OCI-LY1 (cell line): ENCODE data around the gene PDPN.

Source experiments
- H2AFZ ChIP-seq: fragments of 200-600 bp; sonication (generic), shearing (Covaris generic); 2 replicates; pipeline ENCODE4 v1.6.0; 2014; ENCODE audit warnings: antibody characterized with exemption, mild to moderate bottlenecking, low read length
- H3F3A ChIP-seq: fragments of 200-600 bp; sonication (generic), shearing (Covaris generic); 2 replicates; pipeline ENCODE4 v1.6.0; 2014; ENCODE audit warnings: mild to moderate bottlenecking, antibody characterized with exemption, low read length, moderate library complexity; ENCODE audit not compliant: insufficient read depth
- H3K27ac ChIP-seq: fragments of 200-600 bp; sonication (generic); 2 replicates; pipeline ENCODE4 v1.5.1; 2014; ENCODE audit warnings: low read length, mixed run types, mild to moderate bottlenecking, low read depth; ENCODE audit not compliant: poor library complexity, severe bottlenecking
- H3K27me3 ChIP-seq: fragments of 200-600 bp; sonication (generic); 2 replicates; pipeline ENCODE4 v1.6.0; 2014; ENCODE audit warnings: antibody characterized with exemption, mild to moderate bottlenecking, low read length, moderate library complexity; ENCODE audit not compliant: insufficient read depth
- H3K36me3 ChIP-seq: fragments of 200-600 bp; sonication (generic); 2 replicates; pipeline ENCODE4 v1.6.1; 2014; ENCODE audit warnings: mild to moderate bottlenecking, antibody characterized with exemption, low read length, moderate library complexity, mixed read lengths; ENCODE audit not compliant: insufficient read depth
- H3K4me1 ChIP-seq: fragments of 200-600 bp; sonication (generic); 2 replicates; pipeline ENCODE4 v1.5.1; 2014; ENCODE audit warnings: mild to moderate bottlenecking, low read length, moderate library complexity; ENCODE audit not compliant: insufficient read depth, severe bottlenecking
- H3K4me2 ChIP-seq: fragments of 200-600 bp; sonication (generic), shearing (Covaris generic); 2 replicates; pipeline ENCODE4 v1.6.1; 2014; ENCODE audit warnings: low read length
- H3K4me3 ChIP-seq: fragments of 200-600 bp; sonication (generic); 2 replicates; pipeline ENCODE4 v1.5.1; 2014; ENCODE audit warnings: low read length, low read depth, mild to moderate bottlenecking, mixed read lengths; ENCODE audit not compliant: poor library complexity, severe bottlenecking
- H3K79me2 ChIP-seq: fragments of 200-600 bp; shearing (Covaris generic); 2 replicates; pipeline ENCODE4 v1.6.1; 2016; ENCODE audit warnings: mixed run types, low read length, mixed read lengths; ENCODE audit not compliant: insufficient read depth
- H3K9ac ChIP-seq: fragments of 200-600 bp; sonication (generic), shearing (Covaris generic); 2 replicates; pipeline ENCODE4 v1.6.1; 2014; ENCODE audit warnings: mild to moderate bottlenecking, low read length, mixed read lengths
- H3K9me2 ChIP-seq: fragments of 200-600 bp; sonication (generic), shearing (Covaris generic); 2 replicates; pipeline ENCODE4 v1.6.1; 2014; ENCODE audit warnings: low read depth, mild to moderate bottlenecking, low read length, mixed read lengths
- H3K9me3 ChIP-seq: fragments of 200-600 bp; shearing (Covaris generic); 2 replicates; pipeline ENCODE4 v1.6.1; 2014; ENCODE audit warnings: low read length, mixed read lengths
- H4K20me1 ChIP-seq: fragments of 200-600 bp; sonication (generic), shearing (Covaris generic); 2 replicates; pipeline ENCODE4 v1.6.0; 2016; ENCODE audit warnings: mild to moderate bottlenecking, low read length; ENCODE audit not compliant: insufficient read depth
- CTCF ChIP-seq: fragments of 200-600 bp; sonication (generic), shearing (Covaris generic); IDR thresholded peaks from 2 replicates; pipeline ENCODE4 v1.5.1; 2017; ENCODE audit warnings: mild to moderate bottlenecking, antibody characterized with exemption, low read length, moderate library complexity, mixed read lengths
- EZH2 ChIP-seq: fragments of 200-600 bp; sonication (generic), shearing (Covaris generic); IDR thresholded peaks from 2 replicates; pipeline ENCODE4 v1.8.0; 2017; ENCODE audit warnings: borderline replicate concordance, mixed run types, mild to moderate bottlenecking, antibody characterized with exemption, low read length, moderate library complexity, mixed read lengths

Gene PDPN

GRCh38 chr1:13583966-13584791 is 547 bp downstream of the PDPN start:
- Histone ChIP-seq H2AFZ (no peak overlapping the region), H3K79me2 (no peaks in the 10 kb centered on the region), H3F3A (no peaks in the 10 kb centered on the region), H3K4me1 (no peaks in the 10 kb centered on the region), H3K36me3 (no peaks in the 10 kb centered on the region), H3K27ac (no peak overlapping the region), H3K27me3 (0 out of 2 replicates have a peak, but pooled peaks cover 4% of the 10 kb centered on the region), H3K4me2 (no peak overlapping the region), H3K9me3 (no peaks in the 10 kb centered on the region), H3K9me2 (no peaks in the 10 kb centered on the region), H4K20me1 (no peaks in the 10 kb centered on the region), H3K9ac (no peak overlapping the region), H3K4me3 (no peak overlapping the region)
- TF ChIP-seq EZH2 (no peak), CTCF (no peak)

GRCh38 chr1:13584876-13585611 is 1.4 kb downstream of the PDPN start:
- Histone ChIP-seq H3K9me3 (no peaks in the 10 kb centered on the region), H3K4me1 (no peaks in the 10 kb centered on the region), H3K27ac (no peak overlapping the region), H3K79me2 (no peaks in the 10 kb centered on the region), H3K4me2 (no peak overlapping the region), H3F3A (no peaks in the 10 kb centered on the region), H3K27me3 (0 out of 2 replicates have a peak, but pooled peaks cover 4% of the 10 kb centered on the region), H3K36me3 (no peaks in the 10 kb centered on the region), H3K9ac (no peak overlapping the region), H2AFZ (no peak overlapping the region), H3K4me3 (no peak overlapping the region), H3K9me2 (no peaks in the 10 kb centered on the region), H4K20me1 (no peaks in the 10 kb centered on the region)
- TF ChIP-seq CTCF: no peak

- H4K20me1 ChIP-seq: no peaks in the 10 kb centered on the region
- H3K36me3 ChIP-seq: no peaks in the 10 kb centered on the region
- H2AFZ ChIP-seq: no peak overlapping the region
- no peak for TF ChIP-seq EZH2
- no peak for TF ChIP-seq CTCF
- no peak overlapping the region for H3K9ac ChIP-seq
- H3K9me2 ChIP-seq: no peaks in the 10 kb centered on the region
- no peaks in the 10 kb centered on the region for H3K79me2 ChIP-seq
- no peaks in the 10 kb centered on the region for H3F3A ChIP-seq
- no peaks in the 10 kb centered on the region for H3K4me1 ChIP-seq
- H3K27ac ChIP-seq: no peak overlapping the region
- no peak overlapping the region for H3K4me2 ChIP-seq
- no peak overlapping the region for H3K4me3 ChIP-seq
- H3K27me3 ChIP-seq: 0 out of 2 replicates have a peak, but pooled peaks cover 4% of the 10 kb centered on the region
- H3K9me3 ChIP-seq: no peaks in the 10 kb centered on the region
These were observed 2.0 kb downstream of the PDPN start for GRCh38 chr1:13585612-13585991.
